Measurements from ENCODE around the gene ID3.

The ID3 gene

DNA sequence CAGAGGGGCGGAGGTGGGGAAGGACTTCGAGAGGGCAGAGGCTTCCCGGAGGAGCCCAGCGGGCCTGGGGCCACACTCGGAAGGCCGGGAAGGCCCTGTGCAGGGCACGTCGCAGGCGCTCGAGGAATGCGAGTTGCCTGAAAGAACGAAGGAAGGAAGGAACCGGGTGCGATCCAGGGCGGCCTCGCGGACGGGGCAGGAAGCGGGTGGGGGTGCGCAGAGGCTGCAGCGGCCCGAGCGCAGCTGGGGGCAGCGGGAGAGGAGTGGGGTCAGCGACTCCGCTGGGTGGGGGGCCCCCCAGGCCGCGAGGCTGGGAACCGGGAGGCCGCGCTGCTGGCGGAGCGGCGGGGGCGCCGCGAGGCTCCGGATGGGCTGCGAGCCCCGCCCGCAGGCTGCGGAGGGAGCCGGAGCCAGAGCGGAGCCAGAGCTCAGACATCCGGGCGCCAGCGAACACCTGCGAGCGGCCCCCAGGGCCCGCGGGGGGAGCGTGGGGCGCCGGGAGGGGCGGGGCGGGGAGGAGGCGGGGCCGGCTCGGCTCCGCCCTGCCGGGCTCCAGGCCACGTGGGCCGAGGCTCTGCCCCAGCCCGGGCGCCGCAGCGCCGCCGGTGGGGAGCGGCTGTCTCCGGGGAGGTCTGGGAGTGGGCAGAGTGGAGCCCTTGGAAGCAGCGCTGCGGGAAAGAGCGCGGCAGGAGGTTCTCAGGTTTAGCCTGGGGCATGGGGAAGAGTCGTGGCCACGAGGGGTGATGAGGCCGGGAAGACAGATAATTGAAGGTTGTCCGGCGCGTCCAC, 4.6 kb downstream of the ID3 start (continued):
- TF ChIP-seq GLI2 (tag by site-specific recombination; IDR thresholded peaks at IDR 0.05; ENCODE audit: borderline replicate concordance, low read depth): no peak

DNA sequence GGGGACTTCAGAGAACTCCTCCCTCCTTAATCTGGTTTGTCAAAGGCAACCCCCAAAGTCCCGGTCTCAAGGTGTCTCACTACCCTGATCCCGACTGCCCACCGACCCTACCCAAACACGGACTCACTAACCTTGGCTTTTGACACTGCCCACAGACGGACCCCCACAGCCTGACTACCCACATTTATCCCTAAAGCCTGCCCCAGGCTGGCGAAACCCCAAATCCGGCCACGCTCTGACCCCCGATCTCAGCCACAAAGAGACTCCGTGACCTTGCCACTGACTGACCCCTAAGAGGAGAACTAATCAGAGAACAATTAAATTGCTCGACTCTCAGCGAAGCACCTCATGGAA, 5.2 kb downstream of the ID3 start:
- peaks cover 24% of the 10 kb centered on the region for H3K4me1 ChIP-seq (ENCODE audit: control insufficient read depth, insufficient read depth, low read length)
- H3K4me3 ChIP-seq (ENCODE audit: low read depth, low read length): peak overlapping the region; percentile 39
- peaks cover 0 to 27% of the 10 kb centered on the region in 2 experiments; a peak in 1 of 3 replicates for H3K36me3 ChIP-seq (ENCODE audit: control insufficient read depth in 2 of 2, insufficient read depth in 1 of 2, low read length in 2 of 2)
- ChIA-PET POLR2A (interaction anchor here (1.0 to 7.0 kb wide), 9 partner anchors 8 to 186 kb away, joined by 3 to 60 read pairs (median 5); partner anchors contain the start of gene RPL11), CTCF (interaction anchor here (1.3 to 18.2 kb wide), 3 partner anchors 12 to 111 kb away, joined by 7 to 506 read pairs (median 7); no protein-coding TSS in a partner anchor)
- TF ChIP-seq ZEB2 (tag by site-specific recombination; IDR thresholded peaks at IDR 0.05) (0 out of 2 replicates have a peak, but pooled peaks have one; percentile 23), ZNF292 (tag by site-specific recombination; IDR thresholded peaks at IDR 0.05; ENCODE audit: borderline replicate concordance, low read depth) (no peak), ZNF155 (tag by site-specific recombination; IDR thresholded peaks at IDR 0.05) (no peak), ZNF600 (tag by site-specific recombination; IDR thresholded peaks at IDR 0.05) (0 out of 2 replicates have a peak, but pooled peaks have one; percentile 27), ZBTB48 (tag by site-specific recombination; IDR thresholded peaks at IDR 0.05) (peak; percentile 49; the same call in 1 of the 2 replicates), ZNF335 (tag by site-specific recombination; conservative IDR thresholded peaks at IDR 0.05) (peak; percentile 21), ZNF48 (tag by site-specific recombination; IDR thresholded peaks at IDR 0.05) (no peak), ZNF501 (tag by site-specific recombination; IDR thresholded peaks at IDR 0.05) (0 out of 2 replicates have a peak, but pooled peaks have one; percentile 31), SETDB1 (IDR thresholded peaks at IDR 0.05; ENCODE audit: insufficient read length, low read length) (no peak), MEIS1 (CRISPR knock-in tag; IDR thresholded peaks at IDR 0.05; ENCODE audit: borderline replicate concordance) (no peak), ZNF140 (tag by site-specific recombination; IDR thresholded peaks at IDR 0.05) (no peak), BCL11B (tag by site-specific recombination; IDR thresholded peaks at IDR 0.05; ENCODE audit: low read depth) (0 out of 2 replicates have a peak, but pooled peaks have one; percentile 18), ZNF391 (tag by site-specific recombination; IDR thresholded peaks at IDR 0.05; ENCODE audit: borderline replicate concordance, low read depth) (no peak), IKZF3 (tag by site-specific recombination; IDR thresholded peaks at IDR 0.05) (no peak), SALL2 (tag by site-specific recombination; IDR thresholded peaks at IDR 0.05; ENCODE audit: borderline replicate concordance) (no peak), SP3 (tag by site-specific recombination; IDR thresholded peaks at IDR 0.05) (no peak)
- TF ChIP-seq, protein P1, sequence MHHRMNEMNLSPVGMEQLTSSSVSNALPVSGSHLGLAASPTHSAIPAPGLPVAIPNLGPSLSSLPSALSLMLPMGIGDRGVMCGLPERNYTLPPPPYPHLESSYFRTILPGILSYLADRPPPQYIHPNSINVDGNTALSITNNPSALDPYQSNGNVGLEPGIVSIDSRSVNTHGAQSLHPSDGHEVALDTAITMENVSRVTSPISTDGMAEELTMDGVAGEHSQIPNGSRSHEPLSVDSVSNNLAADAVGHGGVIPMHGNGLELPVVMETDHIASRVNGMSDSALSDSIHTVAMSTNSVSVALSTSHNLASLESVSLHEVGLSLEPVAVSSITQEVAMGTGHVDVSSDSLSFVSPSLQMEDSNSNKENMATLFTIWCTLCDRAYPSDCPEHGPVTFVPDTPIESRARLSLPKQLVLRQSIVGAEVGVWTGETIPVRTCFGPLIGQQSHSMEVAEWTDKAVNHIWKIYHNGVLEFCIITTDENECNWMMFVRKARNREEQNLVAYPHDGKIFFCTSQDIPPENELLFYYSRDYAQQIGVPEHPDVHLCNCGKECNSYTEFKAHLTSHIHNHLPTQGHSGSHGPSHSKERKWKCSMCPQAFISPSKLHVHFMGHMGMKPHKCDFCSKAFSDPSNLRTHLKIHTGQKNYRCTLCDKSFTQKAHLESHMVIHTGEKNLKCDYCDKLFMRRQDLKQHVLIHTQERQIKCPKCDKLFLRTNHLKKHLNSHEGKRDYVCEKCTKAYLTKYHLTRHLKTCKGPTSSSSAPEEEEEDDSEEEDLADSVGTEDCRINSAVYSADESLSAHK (tag by site-specific recombination; IDR thresholded peaks at IDR 0.05): no peak
- TF ChIP-seq, protein P2, sequence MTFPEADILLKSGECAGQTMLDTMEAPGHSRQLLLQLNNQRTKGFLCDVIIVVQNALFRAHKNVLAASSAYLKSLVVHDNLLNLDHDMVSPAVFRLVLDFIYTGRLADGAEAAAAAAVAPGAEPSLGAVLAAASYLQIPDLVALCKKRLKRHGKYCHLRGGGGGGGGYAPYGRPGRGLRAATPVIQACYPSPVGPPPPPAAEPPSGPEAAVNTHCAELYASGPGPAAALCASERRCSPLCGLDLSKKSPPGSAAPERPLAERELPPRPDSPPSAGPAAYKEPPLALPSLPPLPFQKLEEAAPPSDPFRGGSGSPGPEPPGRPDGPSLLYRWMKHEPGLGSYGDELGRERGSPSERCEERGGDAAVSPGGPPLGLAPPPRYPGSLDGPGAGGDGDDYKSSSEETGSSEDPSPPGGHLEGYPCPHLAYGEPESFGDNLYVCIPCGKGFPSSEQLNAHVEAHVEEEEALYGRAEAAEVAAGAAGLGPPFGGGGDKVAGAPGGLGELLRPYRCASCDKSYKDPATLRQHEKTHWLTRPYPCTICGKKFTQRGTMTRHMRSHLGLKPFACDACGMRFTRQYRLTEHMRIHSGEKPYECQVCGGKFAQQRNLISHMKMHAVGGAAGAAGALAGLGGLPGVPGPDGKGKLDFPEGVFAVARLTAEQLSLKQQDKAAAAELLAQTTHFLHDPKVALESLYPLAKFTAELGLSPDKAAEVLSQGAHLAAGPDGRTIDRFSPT (tag by site-specific recombination; IDR thresholded peaks at IDR 0.05): peak; percentile 37; the same call in 1 of the 2 replicates
- peak overlapping the region; percentile 97 for H3K27ac ChIP-seq (ENCODE audit: extremely low read depth, low read depth, low read length)
- no peaks in the 10 kb centered on the region for H3K9me3 ChIP-seq (ENCODE audit: control insufficient read depth, insufficient read depth, low read depth, low read length)

All from HEK293 (cell line).